K562 (cell line): ENCODE data around the gene GALNS. TPM values are rescaled to one million over a fixed set of nuclear protein-coding genes. Genes with fewer than 3 reads are reported as not detected.

Experiments
- ARID3A ChIP-seq: IDR thresholded peaks from 2 replicates; pipeline ENCODE4 v1.6.1; 2012; ENCODE audit warnings: low read depth, low read length, improper control_type of control experiment, borderline replicate concordance
- CBX3 ChIP-seq, 2 experiments: IDR thresholded peaks; 1 replicate in 1 of 2; 2 replicates in 1 of 2; pipeline ENCODE4 v1.6.1; 2012; ENCODE audit warnings: inconsistent platforms in 2 of 2, low read length in 2 of 2, borderline replicate concordance in 1 of 2, control low read depth in 1 of 2
- CREM ChIP-seq: IDR thresholded peaks from 2 replicates; pipeline ENCODE4 v1.6.1; 2014; ENCODE audit warnings: antibody characterized with exemption, low read depth
- ELF1 ChIP-seq: fragments of 200-800 bp; sonication (Bioruptor generic); IDR thresholded peaks from 2 replicates; pipeline ENCODE4 v1.6.1; 2016; ENCODE audit warnings: missing genetic modification characterization, missing compliant biosample characterization
- HCFC1 ChIP-seq: IDR thresholded peaks from 2 replicates; pipeline ENCODE4 v1.6.1; 2012; ENCODE audit warnings: low read depth, low read length, improper control_type of control experiment
- HMG20B ChIP-seq: fragments of 250-450 bp; sonication (Bioruptor Pico); IDR thresholded peaks from 2 replicates; pipeline ENCODE4 v1.5.0; 2021; ENCODE audit warnings: mild to moderate bottlenecking
- MAX ChIP-seq: sonication (generic); formaldehyde crosslinking; IDR thresholded peaks from 2 replicates; pipeline ENCODE4 v1.9.0; 2022; ENCODE audit warnings: mild to moderate bottlenecking, missing genetic modification reagents
- NCOA6 ChIP-seq: fragments of 450-650 bp; IDR thresholded peaks from 2 replicates; pipeline ENCODE4 v1.6.1; 2017; ENCODE audit warnings: mild to moderate bottlenecking
- NKRF ChIP-seq: fragments of 450-650 bp; IDR thresholded peaks from 2 replicates; pipeline ENCODE4 v1.6.1; 2016; ENCODE audit warnings: borderline replicate concordance
- NRF1 ChIP-seq, 2 experiments: fragments of 450-650 bp; IDR thresholded peaks in 1 of 2; conservative IDR thresholded peaks in 1 of 2; 2 replicates each; pipeline ENCODE4 v1.6.1; 2014; ENCODE audit warnings: mild to moderate bottlenecking in 2 of 2
- POLR2A ChIP-seq: fragments of 450-650 bp; conservative IDR thresholded peaks from 2 replicates; pipeline ENCODE4 v1.6.1; 2016
- POLR2G ChIP-seq: fragments of 200-400 bp; formaldehyde crosslinking; IDR thresholded peaks from 2 replicates; pipeline ENCODE4 v1.6.1; 2017; ENCODE audit warnings: low read depth, mild to moderate bottlenecking, antibody characterized with exemption, low read length, moderate library complexity
- PRPF4 ChIP-seq: fragments of 200-400 bp; formaldehyde crosslinking; IDR thresholded peaks from one replicate; pipeline ENCODE4 v1.6.1; 2017; ENCODE audit warnings: low read length, low read depth, mild to moderate bottlenecking; ENCODE audit not compliant: insufficient read depth, poor library complexity, severe bottlenecking
- RBBP5 ChIP-seq: fragments of 200-600 bp; sonication (generic); IDR thresholded peaks from 2 replicates; pipeline ENCODE4 v1.6.1; 2012; ENCODE audit warnings: borderline replicate concordance, mild to moderate bottlenecking, low read length, control low read depth, inconsistent platforms; ENCODE audit not compliant: insufficient read depth, poor library complexity, severe bottlenecking
- SNIP1 ChIP-seq: fragments of 450-650 bp; IDR thresholded peaks from 2 replicates; pipeline ENCODE4 v1.7.1; 2017; ENCODE audit warnings: low read depth, mild to moderate bottlenecking
- TAF9B ChIP-seq: fragments of 450-650 bp; IDR thresholded peaks from 2 replicates; pipeline ENCODE4 v1.6.1; 2018; ENCODE audit warnings: mild to moderate bottlenecking; ENCODE audit not compliant: partially characterized antibody
- THRB ChIP-seq: fragments of 450-650 bp; formaldehyde crosslinking; conservative IDR thresholded peaks from 2 replicates; pipeline ENCODE4 v1.4.0; 2022; ENCODE audit warnings: mild to moderate bottlenecking, missing genetic modification characterization
- TRIM24 ChIP-seq, 2 experiments: fragments of 450-650 bp; IDR thresholded peaks; 2 replicates each; pipeline ENCODE4 v1.6.1; 2016
- XRCC3 ChIP-seq: fragments of 450-650 bp; IDR thresholded peaks from 2 replicates; pipeline ENCODE4 v1.6.1; 2017; ENCODE audit warnings: mild to moderate bottlenecking, moderate library complexity
- ZNF174 ChIP-seq: fragments of 250-450 bp; sonication (Bioruptor Pico); IDR thresholded peaks from 2 replicates; pipeline ENCODE4 v1.4.0; 2020; ENCODE audit warnings: mild to moderate bottlenecking
- ZNF184 ChIP-seq: sonication (generic); formaldehyde crosslinking; IDR thresholded peaks from 2 replicates; pipeline ENCODE4 v1.5.0; 2020; ENCODE audit warnings: missing genetic modification reagents
- ZNF408 ChIP-seq: fragments of 250-450 bp; sonication (Bioruptor Pico); IDR thresholded peaks from 2 replicates; pipeline ENCODE4 v1.4.0; 2020; ENCODE audit warnings: low read depth, mild to moderate bottlenecking, moderate library complexity
- ZNF444 ChIP-seq: fragments of 250-450 bp; sonication (Bioruptor Pico); IDR thresholded peaks from 2 replicates; pipeline ENCODE4 v1.4.0; 2020; ENCODE audit warnings: mild to moderate bottlenecking, moderate library complexity
- ZNF583 ChIP-seq: fragments of 250-450 bp; sonication (Bioruptor Pico); IDR thresholded peaks from 2 replicates; pipeline ENCODE4 v1.4.0; 2020
- polyA plus RNA-seq, 8 experiments: library from polyadenylated mRNA; depleted of rRNA in 4 of 8; stranded (reverse) in 5 of 8; unstranded in 3 of 8; fragments of >200 nt; fragmentation: Nextera tagmentation in 2 of 8; fragmentation: Illumina TruSeq in 1 of 8; extraction: Ambion mirVana in 2 of 8; extraction: Trizol in 1 of 8; gene quantifications; 2 replicates each; pipeline versions ENCODE4 v1.2.1 to v1.2.3, GENCODE V29; 2011 to 2014; ENCODE audit warnings: inconsistent platforms in 1 of 8, missing spikeins in 1 of 8
- total RNA-seq, 7 experiments: library from RNA; depleted of rRNA in 6 of 7; stranded (reverse); fragments of >200 nt in 6 of 7; fragmentation: Illumina TruSeq in 2 of 7; extraction: Trizol in 2 of 7; gene quantifications; 2 replicates each; pipeline versions ENCODE4 v1.2.1 to v1.2.3, GENCODE V29; 2011 to 2021; ENCODE audit warnings: low replicate concordance in 1 of 7

GALNS gene
- total and polyA plus RNA-seq, 9 of the 15 experiments (the other 6 are each of a cell fraction or from before 2014, with no cell fraction given) = 0.38 to 13.2 (median 4.3) TPM

- no peak for TF ChIP-seq THRB (CRISPR knock-in tag)
- peak; percentile 78 for TF ChIP-seq POLR2A
- TF ChIP-seq POLR2G = peak; percentile 88
- no peak for TF ChIP-seq ZNF408
- peak; percentile 95 for TF ChIP-seq MAX (CRISPR knock-in tag)
- no peak for TF ChIP-seq HMG20B (CRISPR knock-in tag)
- no peak for TF ChIP-seq ZNF583 (CRISPR knock-in tag)
- TF ChIP-seq XRCC3 = no peak
- no peak for TF ChIP-seq PRPF4
- TF ChIP-seq NCOA6 = no peak
- no peak for TF ChIP-seq TRIM24 (IDR thresholded peaks at IDR 0.05)
- TF ChIP-seq SNIP1 = no peak
- no peak for TF ChIP-seq CBX3 (IDR thresholded peaks at IDR 0.05; ENCODE audit: borderline replicate concordance in 1 of 2, low read length in 2 of 2)
- peak; percentile 68 for TF ChIP-seq HCFC1
- no peak for TF ChIP-seq ZNF174
- TF ChIP-seq NKRF = peak; percentile 93
- TF ChIP-seq NRF1 (conservative IDR thresholded peaks at IDR 0.05 in 1 of 2, IDR thresholded peaks at IDR 0.05 in 1 of 2) = peak; percentile 55 to 56; a peak in 2 of 4 replicates
- TF ChIP-seq TAF9B = peak; percentile 72
- no peak for TF ChIP-seq ZNF184 (CRISPR knock-in tag)
- TF ChIP-seq ZNF444 (CRISPR knock-in tag) = no peak
- peak; percentile 82 for TF ChIP-seq CREM
- TF ChIP-seq RBBP5 = peak; percentile 68
- no peak for TF ChIP-seq ARID3A
- TF ChIP-seq ELF1 = peak; percentile 76
Observed at GRCh38 chr16:88856828-88857727, at the start of gene GALNS, which contains the start of gene TRAPPC2L (continued).
